ENCODE data around the gene AP1S1.
"Not testable (repeated sequence)": the region's sequence is repeated elsewhere in the genome, so short reads cannot be mapped to it uniquely, and the experiment has no call there.

Gene AP1S1

DNA sequence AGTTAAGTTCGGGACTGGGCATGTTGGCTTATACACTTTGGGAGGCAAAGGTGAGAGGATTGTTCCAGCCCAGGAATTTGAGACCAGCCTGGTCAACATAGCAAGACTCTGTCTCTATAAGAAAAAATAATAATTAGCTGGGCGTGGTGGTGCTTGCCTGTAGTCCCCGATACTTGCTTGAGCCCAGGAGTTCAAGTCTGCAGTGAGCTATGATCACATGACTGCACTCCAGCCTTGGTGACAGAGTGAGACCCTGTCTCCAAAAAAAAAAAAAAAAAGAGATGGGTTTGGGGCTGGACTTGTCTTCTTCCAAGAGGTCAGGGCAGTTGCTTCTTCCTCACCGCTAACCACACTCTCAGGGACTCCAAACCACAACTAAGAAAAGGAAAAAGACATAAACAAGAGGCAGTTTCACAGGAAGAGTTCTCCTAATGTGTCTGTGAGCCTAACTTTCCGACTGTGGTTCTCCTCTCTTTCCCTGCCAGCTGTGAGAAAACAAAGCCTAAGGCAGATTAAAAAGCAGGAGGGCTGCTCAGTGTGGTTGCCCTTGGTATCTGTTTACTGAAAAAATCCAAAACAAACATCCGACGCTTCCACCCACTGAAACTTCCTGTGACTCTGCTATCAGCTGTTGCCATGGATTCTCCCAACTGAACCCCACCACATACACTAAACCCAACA is 29.8 kb upstream of the AP1S1 start:
- no peak for DNase-seq (ENCODE audit: low read depth in 2 of 2)

DNA sequence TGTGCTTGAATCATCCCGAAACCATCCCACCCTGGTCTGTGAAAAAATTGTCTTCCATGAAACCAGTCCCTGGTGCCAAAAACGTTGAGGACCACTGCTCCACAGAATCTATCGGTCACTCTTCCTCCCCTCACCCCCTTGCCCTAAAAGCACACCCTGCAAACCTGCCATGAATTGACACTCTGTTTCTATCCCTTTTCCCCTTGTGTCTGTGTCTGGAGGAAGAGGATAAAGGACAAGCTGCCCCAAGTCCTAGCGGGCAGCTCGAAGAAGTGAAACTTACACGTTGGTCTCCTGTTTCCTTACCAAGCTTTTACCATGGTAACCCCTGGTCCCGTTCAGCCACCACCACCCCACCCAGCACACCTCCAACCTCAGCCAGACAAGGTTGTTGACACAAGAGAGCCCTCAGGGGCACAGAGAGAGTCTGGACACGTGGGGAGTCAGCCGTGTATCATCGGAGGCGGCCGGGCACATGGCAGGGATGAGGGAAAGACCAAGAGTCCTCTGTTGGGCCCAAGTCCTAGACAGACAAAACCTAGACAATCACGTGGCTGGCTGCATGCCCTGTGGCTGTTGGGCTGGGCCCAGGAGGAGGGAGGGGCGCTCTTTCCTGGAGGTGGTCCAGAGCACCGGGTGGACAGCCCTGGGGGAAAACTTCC is 28.2 kb upstream of the AP1S1 start:
- no peak for DNase-seq (ENCODE audit: low read depth in 2 of 2)

GRCh38 chr7:101126651-101127459 is 27.4 kb upstream of the AP1S1 start, which contains the start of gene SERPINE1:
SERPINE1 (plus strand) TSS chr7:101127104; CDS start chr7:101128394, 1,290 bp downstream.
- peak in 1 of 2 donors; percentile 26 for DNase-seq (ENCODE audit: low read depth in 2 of 2)

DNA sequence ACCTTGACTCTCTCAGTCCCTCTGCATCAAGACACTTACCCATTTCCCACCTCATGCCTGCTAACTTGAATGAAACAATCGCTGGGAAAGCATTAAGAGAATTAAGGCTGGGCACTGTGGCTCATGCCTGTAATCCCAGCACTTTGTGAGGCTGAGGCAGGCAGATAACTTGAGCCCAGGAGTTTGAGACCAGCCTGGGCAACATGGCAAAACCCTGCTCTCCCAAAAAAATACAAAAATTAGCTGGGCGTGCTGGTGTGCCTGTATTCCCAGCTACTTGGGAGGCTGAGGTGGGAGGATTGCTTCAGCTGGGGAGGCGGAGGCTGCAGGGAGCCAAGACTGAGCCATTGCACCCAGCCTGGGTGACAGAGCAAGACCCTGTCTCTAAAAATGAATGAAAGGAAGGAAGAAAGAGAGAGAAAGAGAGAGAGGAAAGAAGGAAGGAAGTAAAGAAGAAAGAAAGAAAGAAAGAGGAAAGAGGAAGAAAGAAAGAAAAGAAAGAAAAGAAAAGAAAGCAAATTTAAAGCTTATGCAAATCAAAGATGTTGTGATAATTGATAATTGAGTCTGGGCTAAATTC is 26.7 kb upstream of the AP1S1 start:
- no peak for DNase-seq (ENCODE audit: low read depth in 2 of 2)

- no peak for DNase-seq (ENCODE audit: low read depth in 2 of 2)
Measured at GRCh38 chr7:101128040-101128834, 26.0 kb upstream of the AP1S1 start.

DNA sequence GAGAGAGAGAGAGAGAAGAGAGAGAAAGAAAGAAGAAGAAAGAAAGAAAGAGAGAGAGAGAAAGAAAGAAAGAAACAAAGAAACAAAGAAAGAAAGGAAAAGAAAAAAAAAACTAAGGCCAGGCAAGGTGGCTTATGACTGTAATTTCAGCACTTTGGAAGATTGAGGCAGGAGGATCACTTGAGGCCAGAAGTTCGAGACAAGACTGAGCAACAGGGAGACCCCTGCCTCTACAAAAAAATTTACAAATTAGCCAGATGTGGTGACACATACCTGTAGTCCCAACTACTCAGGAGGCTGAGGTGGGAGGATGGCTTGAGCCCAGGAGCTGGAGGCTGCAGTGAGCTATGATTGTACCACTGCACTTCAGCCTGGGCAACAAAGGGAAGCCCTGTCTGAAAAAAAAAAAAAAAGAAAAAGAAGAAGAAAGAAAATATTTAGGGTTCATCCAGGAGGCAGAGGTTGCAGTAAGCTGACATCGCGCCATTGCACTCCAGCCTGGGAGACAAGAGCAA is 24.6 kb upstream of the AP1S1 start:
- no peak for DNase-seq (ENCODE audit: low read depth in 2 of 2)

DNA sequence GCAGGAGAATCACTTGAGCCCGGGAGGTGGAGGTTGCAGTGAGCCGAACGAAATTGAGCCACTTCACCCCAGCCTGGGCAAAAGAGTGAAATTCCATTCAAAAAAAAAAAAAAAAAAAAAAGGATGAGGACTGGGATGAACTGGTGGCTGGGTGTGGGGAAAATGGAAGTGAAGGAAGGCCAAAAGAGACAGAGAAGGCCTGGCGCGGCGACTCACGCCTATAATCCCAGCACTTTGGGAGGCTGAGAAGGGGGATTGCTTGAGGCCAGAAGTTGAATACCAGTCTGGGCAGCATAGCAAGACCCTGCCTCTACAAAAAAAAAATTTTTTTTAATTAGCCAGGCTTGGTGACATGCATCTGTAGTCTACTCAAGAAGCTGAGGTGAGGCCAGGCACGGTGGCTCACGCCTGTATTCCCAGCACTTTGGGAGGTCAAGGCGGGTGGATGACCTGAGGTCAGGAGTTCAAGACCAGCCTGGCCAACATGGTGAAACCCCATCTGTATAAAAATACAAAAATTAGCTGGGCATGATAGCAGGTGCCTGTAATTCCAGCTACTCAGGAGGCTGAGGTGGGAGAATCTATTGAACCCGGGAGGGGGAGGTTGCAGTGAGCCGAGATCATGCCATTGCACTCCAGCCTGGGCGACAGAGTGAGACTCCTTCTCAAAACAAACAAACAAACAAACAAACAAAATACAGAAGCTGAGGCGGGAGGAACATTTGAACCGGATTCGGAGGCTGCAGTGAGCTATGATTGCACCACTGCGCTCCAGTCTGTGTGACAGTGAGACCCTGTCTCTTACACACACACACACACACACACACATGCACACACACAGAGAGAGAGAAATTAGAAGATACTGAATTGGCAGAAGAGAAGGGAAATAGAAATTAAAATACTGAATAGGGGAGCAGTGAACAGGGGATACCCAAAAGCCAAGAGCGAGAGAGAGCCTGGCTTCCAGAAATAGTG is 21.4 kb upstream of the AP1S1 start:
- not testable (repeated sequence) for DNase-seq (ENCODE audit: low read depth in 2 of 2)

GRCh38 chr7:101133621-101134398 is 20.5 kb upstream of the AP1S1 start:
- DNase-seq (ENCODE audit: low read depth in 2 of 2) = no peak

- no peak for DNase-seq (ENCODE audit: low read depth in 2 of 2)
Measured at GRCh38 chr7:101134399-101134980, 19.8 kb upstream of the AP1S1 start.

DNA sequence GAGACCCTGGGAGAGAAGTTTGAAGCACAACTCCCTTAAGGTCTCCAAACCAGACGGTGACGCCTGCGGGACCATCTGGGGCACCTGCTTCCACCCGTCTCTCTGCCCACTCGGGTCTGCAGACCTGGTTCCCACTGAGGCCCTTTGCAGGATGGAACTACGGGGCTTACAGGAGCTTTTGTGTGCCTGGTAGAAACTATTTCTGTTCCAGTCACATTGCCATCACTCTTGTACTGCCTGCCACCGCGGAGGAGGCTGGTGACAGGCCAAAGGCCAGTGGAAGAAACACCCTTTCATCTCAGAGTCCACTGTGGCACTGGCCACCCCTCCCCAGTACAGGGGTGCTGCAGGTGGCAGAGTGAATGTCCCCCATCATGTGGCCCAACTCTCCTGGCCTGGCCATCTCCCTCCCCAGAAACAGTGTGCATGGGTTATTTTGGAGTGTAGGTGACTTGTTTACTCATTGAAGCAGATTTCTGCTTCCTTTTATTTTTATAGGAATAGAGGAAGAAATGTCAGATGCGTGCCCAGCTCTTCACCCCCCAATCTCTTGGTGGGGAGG is 16.5 kb upstream of the AP1S1 start:
- DNase-seq (ENCODE audit: low read depth in 2 of 2) = no peak

DNA sequence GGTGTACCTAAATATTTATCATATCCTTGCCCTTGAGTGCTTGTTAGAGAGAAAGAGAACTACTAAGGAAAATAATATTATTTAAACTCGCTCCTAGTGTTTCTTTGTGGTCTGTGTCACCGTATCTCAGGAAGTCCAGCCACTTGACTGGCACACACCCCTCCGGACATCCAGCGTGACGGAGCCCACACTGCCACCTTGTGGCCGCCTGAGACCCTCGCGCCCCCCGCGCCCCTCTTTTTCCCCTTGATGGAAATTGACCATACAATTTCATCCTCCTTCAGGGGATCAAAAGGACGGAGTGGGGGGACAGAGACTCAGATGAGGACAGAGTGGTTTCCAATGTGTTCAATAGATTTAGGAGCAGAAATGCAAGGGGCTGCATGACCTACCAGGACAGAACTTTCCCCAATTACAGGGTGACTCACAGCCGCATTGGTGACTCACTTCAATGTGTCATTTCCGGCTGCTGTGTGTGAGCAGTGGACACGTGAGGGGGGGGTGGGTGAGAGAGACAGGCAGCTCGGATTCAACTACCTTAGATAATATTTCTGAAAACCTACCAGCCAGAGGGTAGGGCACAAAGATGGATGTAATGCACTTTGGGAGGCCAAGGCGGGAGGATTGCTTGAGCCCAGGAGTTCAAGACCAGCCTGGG is 15.9 kb upstream of the AP1S1 start:
- DNase-seq (ENCODE audit: low read depth in 2 of 2) = peak; percentile 82 to 89

DNA sequence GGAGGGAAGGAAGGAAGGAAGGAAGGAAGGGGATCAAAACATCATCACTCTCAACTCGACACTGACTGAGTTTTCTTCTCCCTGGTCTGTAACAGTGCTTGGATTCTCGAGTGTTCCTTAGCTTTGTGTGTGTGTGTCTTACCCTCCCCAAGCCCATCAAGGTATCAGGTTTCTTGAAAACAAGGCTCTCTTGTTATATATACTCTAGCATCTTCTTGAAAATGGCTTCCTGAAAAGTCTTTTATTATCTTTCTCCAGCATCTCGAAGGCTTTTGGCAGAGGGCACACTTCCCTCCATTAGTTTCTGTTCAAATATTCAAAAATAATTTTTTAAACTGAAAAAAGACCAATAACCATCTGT is 14.0 kb upstream of the AP1S1 start:
- DNase-seq (ENCODE audit: low read depth in 2 of 2) = no peak

DNA sequence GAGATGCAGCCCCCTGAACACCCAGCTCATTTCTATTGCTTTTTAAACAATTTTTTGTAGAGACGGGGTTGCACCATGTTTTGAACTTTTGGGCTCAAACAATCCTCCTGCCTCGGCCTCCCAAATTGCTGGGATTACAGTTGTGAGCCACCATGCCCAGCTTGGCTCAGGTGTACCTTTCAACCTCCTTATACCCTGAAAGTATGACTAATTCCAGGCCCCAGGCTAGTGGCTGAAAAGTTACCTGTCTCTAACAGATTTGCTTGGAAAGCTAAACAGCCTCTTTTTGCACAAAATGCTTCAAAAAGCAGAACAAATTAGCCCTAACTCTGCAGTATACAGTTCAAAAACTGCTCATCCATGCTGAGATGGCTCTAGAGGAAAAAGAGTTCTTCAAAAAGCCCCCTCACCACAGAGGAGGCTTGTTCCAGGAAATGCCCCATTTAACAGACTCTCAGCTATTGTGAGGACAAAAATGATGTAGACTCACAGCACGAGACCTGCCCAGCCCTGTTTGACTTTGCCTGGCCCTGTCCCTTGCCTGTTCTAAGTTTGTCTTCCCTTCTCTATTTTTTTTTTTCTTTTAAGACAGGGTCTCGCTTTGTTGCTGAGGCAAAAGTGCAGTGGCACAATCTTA is 13.4 kb upstream of the AP1S1 start:
- no peak for DNase-seq (ENCODE audit: low read depth in 2 of 2)

GRCh38 chr7:101151908-101152651 is 2.2 kb upstream of the AP1S1 start:
- DNase-seq (ENCODE audit: low read depth in 2 of 2) = no peak

DNA sequence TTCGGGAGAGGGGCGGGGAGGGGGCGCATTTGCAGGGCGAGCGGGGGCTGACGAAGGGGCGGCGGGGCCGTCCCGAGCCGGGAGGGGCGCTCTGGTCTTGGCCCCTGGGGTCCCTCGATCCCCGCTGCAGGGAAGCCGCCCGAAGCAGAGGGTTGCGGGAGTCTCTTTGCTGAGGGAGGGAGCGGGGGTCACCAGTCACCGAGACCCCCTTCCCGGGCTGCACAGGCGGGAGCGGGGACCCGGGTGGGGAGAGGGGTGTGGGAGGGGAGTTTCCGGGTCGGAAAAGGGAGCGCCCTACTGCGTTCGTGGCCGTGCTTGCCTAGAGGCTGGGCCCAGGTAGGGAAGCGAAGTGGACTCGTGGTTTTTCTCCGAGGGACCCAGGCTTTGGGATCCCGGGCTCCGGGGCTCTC is 422 bp downstream of the AP1S1 start:
- no peak for DNase-seq (ENCODE audit: low read depth in 2 of 2)

DNA sequence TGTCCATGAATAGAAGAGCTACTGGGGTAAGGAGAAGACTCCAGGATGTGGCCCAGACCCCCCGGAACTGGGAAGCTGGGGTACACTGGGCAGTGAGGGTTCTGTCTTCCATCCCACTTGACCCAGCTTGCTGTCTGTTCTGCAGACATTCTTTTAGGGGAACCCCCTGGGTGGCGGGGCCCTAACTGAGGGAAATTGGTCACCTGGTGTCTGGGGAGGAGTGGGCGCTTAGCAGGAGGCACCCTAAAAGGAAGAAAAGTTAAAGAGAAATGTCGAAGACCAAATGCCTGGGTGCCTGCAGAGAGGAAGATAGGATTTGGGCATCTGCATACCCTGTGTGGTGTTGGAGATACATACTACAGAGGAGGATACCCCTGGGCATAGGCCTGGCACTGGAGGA is 1.0 kb downstream of the AP1S1 start:
- no peak for DNase-seq (ENCODE audit: low read depth in 2 of 2)

GRCh38 chr7:101156277-101156676 is 2.0 kb downstream of the AP1S1 start:
- no peak for DNase-seq (ENCODE audit: low read depth in 2 of 2)
